GM19467 (cell line): Measurements from ENCODE around the gene ZNF684.
"Not testable (repeated sequence)": the region's sequence is repeated elsewhere in the genome, so short reads cannot be mapped to it uniquely, and the experiment has no call there.

Source experiments
- ATAC-seq: cut with Tn5 transposase; IDR thresholded peaks from one replicate; pipeline ENCODE4 v1.9.1; 2021; ENCODE audit warnings: mild to moderate bottlenecking, moderate library complexity; ENCODE audit not compliant: unreplicated experiment

Gene ZNF684

DNA sequence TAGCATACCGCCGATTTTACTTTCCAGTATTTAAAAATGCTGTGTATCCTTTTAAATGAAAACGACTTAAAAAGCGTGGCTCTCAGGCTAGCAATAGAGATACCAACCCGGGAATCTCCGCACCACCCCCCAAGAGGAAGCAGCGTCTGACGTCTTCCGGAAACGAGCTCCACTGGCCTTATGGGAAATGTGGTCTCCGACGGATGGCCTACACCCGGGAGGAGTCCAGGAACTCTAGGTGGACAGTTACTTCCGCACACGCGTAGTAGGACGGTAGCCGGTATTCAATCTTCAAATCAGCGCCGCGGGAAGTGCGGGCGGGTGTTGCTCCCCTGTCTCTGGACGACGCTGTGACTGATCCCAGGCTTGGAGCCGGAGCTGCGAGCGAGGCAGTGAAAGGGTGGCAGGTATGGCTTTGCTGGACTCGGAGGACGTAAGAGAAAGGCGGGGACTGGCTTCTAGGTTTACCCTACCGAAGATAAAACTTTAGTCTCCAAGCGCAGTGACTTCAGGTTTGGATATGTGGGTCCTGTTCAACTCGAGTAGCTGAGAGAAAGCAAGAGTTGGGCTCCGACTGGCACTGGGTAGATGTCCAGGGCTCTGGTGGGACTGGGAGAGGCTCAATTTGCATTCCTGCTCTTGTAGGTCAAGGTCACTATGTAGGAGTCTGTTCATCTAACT, at the start of gene ZNF684:
Gene ZNF684, plus strand, starts transcription at position 257 of the 681 bp plus-strand sequence. CDS start 1,530 bp downstream, outside the sequence.
- peak; percentile 89 for ATAC-seq

- ATAC-seq: no peak
Observed at GRCh38 chr1:40495315-40495903, 36.0 kb upstream of the ZNF684 start.

DNA sequence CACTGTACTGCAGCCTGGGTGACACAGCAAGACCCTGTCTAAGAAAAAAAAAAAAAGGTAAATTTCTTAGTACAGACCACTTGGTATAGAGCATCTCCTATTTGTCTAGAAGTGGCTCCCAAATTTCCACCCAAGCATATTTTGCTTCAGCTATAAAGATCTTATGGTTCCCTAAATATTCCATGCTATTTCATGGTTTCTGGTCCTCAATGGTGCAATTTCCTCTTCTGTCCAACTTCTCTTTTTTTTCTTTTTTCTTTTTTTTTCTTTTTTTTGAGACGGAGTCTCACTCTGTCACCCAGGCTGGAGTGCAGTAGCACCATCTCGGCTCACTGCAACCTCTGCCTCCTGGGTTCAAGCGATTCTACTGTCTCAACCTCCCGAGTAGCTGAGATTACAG, 28.8 kb upstream of the ZNF684 start:
- ATAC-seq: not testable (repeated sequence)

DNA sequence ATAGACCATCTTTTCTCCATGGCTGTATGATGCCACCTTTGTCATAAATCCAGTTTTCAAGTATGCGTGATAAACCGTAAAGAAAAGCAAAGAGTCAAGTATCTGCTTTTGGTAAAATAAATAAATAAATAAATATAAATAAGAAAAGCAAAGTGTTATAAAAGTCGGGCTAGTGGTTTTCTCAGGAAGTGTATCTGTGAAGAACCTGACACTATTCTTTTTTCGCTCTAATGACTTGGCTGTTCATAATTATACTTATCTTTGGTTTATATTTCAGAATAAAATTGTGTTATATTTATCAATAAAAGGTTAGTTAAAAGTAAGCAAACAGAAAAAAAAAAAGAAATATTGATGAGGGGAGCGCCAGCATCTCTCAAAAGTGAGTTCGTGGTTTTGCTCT, 23.5 kb upstream of the ZNF684 start:
- no peak for ATAC-seq

- ATAC-seq: peak; percentile 74
Observed at GRCh38 chr1:40508375-40509341, 22.8 kb upstream of the ZNF684 start, which contains the start of gene EXO5. Gene EXO5 (plus strand): TSS chr1:40508767. CDS start chr1:40514545, 5,778 bp downstream.

DNA sequence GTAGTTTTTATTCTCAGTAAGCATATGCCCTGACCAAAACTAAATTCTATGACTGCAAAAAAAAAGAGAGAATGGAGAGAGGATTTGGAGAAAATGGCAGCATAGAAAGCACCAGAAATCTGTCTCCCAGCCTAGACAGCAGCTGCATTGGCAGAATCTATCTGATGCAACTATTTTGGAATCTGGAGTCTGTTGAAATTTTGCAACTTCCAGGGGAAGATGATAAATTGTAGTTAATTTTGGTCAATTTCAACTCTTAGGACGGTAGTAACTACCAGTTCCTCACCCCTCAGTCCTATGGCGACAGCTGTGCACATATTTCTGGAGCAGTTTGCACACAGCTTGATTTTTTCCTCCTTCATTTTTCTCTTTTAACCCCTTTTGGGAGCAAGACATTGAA, 11.9 kb upstream of the ZNF684 start:
- no peak for ATAC-seq

DNA sequence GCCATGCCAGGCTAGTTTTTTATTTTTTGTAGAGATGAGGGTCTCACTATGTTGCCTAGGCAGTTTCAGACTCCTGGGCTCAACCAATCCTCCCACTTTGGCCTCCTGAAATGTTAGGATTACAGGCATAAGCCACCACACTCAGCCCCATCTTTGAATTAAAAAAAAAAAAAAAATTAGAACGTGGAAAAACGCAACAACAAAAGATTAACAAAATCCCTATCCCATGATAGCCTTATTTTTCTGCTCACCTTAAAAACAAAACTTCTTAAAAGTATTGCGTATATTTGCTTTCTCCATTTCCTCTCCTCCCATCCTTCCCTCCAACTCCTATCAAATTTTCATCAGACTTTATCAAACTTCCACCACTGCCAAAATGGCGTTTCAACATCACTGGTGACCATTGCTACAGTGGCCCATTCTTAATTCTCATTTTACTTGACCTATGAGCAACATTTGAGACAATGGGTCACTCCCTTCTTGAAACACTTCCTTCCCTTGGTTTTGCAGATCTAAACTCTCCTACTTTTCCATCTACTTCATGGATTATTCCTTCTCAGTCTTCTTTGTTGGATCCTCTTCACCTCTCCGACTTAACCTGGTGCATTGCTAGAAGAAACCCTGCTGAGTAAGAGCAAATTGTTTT, 579 bp upstream of the ZNF684 start:
- peak; percentile 5 for ATAC-seq

- no peak for ATAC-seq
Observed at GRCh38 chr1:40532062-40532389, 589 bp downstream of the ZNF684 start.

- ATAC-seq: no peak
Observed at GRCh38 chr1:40532844-40533424, 1.5 kb downstream of the ZNF684 start.

DNA sequence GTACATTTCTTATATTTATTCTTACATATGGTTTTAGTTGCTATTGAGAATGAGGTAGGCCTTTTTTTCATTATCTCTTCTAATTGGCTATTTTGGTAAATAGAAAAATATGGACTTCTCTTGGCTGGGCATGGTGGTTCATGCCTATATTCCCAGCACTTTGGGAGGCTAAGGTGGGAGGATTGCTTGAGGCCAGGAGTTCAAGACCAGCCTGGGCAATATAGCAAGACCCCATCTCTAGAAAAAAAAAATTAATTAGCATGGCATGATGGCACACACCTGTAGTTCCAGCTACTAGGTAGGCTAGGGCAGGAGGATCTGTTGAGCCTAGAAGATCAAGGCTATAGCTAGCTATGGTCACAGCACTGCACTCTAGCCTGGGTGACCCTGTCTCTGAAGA, 3.2 kb downstream of the ZNF684 start:
- ATAC-seq: no peak

DNA sequence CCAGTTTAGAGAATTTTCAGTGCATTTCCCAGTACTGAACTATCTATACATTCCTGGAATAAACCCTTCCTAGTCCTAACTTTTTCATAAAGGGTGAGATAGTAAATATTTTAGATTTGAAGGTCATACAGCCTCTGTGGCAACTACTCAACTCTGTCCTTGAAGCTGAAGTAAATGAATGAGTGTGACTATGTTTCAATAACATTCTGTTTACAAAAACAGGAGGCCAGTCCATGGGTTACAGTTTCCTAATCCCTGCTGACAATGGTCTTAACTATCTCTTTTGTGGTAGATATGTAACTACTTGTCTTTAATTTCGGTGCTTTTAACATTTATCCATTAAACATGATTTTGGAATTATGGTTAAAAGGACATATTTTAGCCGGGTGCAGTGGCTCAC, 4.3 kb downstream of the ZNF684 start:
- no peak for ATAC-seq

- ATAC-seq: no peak
Observed at GRCh38 chr1:40539338-40539737, 7.9 kb downstream of the ZNF684 start.

GRCh38 chr1:40546957-40547356, 15.5 kb downstream of the ZNF684 start:
- ATAC-seq: no peak

- no peak for ATAC-seq
Observed at GRCh38 chr1:40553017-40553416, 21.6 kb downstream of the ZNF684 start.

DNA sequence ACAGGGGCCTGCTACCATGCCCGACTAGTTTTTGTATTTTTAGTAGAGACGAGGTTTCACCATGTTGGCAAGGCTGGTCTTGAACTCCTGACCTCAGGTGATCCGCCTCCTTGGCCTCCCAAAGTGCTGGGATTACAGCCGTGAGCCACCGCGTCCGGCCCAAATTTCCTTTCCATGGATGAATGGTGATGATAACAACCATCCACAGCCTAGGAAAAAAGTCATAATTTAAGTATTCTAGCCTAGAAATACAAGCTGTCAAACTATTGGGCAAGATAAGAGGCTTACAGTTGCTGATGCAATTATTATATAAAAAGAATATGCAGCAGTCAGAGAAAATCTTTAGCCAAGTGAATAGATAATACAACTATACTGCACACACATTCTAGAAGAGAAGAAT, 23.4 kb downstream of the ZNF684 start:
- not testable (repeated sequence) for ATAC-seq

DNA sequence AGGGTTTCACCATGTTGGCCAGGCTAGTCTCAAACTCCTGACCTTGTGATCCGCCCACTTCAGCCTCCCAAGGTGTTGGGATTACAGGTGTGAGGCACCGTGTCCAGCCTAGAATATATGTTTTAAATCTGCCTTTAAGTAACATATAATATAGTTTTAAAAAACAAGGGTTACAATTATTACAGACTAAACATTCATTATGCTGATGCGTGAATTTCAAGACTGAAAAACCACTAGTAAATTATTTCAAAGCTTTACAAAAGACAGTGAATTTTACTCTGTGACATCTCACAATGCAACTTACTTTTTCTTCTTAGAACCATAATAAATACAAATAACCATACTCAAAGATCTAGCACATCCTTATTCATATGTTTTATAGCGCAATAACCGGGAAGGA, 24.7 kb downstream of the ZNF684 start:
- ATAC-seq: no peak

- not testable (repeated sequence) for ATAC-seq
Observed at GRCh38 chr1:40558241-40558640, 26.8 kb downstream of the ZNF684 start.

- ATAC-seq: no peak
Observed at GRCh38 chr1:40562185-40562584, 30.7 kb downstream of the ZNF684 start.

GRCh38 chr1:40563266-40563665, 31.8 kb downstream of the ZNF684 start:
- no peak for ATAC-seq

GRCh38 chr1:40564506-40564905, 33.1 kb downstream of the ZNF684 start:
- ATAC-seq: no peak

DNA sequence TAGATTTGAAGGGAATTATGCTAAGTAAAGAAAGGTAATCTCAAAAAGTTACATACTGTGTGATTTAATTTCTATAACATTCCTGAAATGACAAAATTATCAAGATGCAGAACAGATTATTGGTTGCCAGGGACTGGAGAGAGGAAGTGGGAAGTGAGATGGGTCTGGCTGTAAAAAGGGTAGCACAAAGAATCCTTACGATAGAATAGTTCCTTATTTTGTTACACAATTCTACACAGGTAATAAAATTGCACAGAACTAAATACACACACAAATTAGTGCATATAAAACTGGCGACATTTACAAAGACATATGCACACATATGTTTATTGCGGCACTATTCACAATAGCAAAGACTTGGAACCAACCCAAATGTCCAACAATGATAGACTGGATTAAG, 33.5 kb downstream of the ZNF684 start:
- ATAC-seq: no peak
